VCaP (cell line): Measurements from ENCODE around the gene ALG9.
A peak's percentile ranks its signal among the peaks of the same experiment; 100 is the strongest.

Source experiments
- H3K27ac ChIP-seq: fragments of 450-650 bp; 2 replicates; pipeline ENCODE4 v1.5.1; 2017
- CTCF ChIP-seq: fragments of 450-650 bp; conservative IDR thresholded peaks from 2 replicates; pipeline ENCODE4 v1.5.1; 2017; ENCODE audit warnings: mild to moderate bottlenecking, moderate library complexity

ALG9 gene

GRCh38 chr11:111736621-111737443, 134.5 kb downstream of the ALG9 start:
- H3K27ac ChIP-seq: peak overlapping the region; percentile 54; the same call in 1 of the 2 replicates
- TF ChIP-seq CTCF: no peak
